HFF-Myc (cell line): ENCODE data around the gene GDPD1.

ENCODE experiments used
- DNase-seq: peaks from one replicate; pipeline ENCODE4 v3.0.0-alpha.2; 2011; ENCODE audit warnings: low read depth; ENCODE audit errors: extremely low read depth
- H3K4me3 ChIP-seq: replicated peaks from 2 replicates; pipeline ENCODE4 v1.5.1; 2011; ENCODE audit warnings: low read depth, mild to moderate bottlenecking, control low read depth, low read length
- TF ChIP-seq, protein P1 (sequence below): IDR thresholded peaks from 2 replicates; pipeline ENCODE4 v1.5.1; 2012; ENCODE audit warnings: mild to moderate bottlenecking, low read depth, low read length, control low read depth; ENCODE audit errors: missing control alignments

GDPD1 gene

DNA sequence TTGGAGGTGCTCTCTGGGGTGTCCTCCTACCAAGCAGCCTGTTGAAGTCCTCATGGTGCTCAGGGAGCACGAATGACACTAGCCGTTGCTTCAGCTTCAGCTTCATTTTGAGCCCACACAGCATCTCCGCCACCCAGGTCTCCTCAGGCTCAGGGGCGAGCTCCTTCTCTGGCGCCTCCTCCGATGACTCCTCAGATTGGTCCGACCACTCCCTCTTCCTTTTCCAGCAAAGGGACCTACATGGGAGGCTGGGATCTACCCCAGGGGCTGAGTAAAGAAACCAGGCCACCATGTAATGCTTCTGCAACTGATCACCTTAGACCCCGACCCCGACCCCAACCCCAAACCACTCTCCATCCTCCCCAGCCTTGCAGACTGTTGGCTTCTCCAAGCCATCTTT is 38.8 kb upstream of the GDPD1 start:
- TF ChIP-seq, protein P1, sequence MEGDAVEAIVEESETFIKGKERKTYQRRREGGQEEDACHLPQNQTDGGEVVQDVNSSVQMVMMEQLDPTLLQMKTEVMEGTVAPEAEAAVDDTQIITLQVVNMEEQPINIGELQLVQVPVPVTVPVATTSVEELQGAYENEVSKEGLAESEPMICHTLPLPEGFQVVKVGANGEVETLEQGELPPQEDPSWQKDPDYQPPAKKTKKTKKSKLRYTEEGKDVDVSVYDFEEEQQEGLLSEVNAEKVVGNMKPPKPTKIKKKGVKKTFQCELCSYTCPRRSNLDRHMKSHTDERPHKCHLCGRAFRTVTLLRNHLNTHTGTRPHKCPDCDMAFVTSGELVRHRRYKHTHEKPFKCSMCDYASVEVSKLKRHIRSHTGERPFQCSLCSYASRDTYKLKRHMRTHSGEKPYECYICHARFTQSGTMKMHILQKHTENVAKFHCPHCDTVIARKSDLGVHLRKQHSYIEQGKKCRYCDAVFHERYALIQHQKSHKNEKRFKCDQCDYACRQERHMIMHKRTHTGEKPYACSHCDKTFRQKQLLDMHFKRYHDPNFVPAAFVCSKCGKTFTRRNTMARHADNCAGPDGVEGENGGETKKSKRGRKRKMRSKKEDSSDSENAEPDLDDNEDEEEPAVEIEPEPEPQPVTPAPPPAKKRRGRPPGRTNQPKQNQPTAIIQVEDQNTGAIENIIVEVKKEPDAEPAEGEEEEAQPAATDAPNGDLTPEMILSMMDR = no peak
- DNase-seq = no peak
- H3K4me3 ChIP-seq = no peak overlapping the region

DNA sequence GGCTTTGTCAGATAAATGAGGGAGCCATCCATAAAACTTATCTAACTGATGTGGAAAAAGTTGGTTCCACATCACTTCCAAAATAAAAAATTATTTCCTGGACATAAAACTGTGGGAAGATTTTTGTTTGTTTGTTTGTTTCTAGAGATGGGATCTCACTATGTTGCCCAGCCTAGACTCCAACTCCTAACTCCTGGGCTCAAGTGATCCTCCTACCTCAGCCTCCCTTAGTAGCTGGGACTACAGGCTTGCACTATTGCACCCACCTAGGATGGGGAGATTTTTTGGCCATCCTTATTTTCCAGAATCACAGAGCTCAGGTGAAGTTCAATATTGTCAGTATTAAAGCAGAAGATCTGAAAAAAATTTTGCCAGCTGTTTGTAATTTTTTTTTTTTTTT is 34.3 kb upstream of the GDPD1 start:
- DNase-seq = no peak
- H3K4me3 ChIP-seq = no peak overlapping the region
- TF ChIP-seq, protein P1 = no peak

DNA sequence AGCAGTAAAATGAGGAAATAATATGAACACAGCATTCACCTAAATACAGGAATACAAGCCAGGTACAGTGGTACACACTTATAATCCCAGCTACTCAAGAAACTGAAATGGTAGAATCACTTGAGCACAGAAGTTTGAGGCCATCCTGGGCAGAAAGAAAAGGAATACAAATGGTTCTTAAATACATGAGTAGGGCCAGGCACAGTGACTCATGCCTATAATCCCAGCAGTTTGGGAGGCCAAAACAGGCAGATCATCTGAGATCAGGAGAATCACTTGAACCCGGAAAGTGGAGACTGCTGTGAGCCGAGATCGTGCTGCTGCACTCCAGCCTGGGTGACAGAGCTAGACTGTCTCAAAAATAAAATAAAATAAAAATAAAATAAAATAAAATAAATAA is 33.5 kb upstream of the GDPD1 start:
- DNase-seq = no peak
- TF ChIP-seq, protein P1 = no peak
- H3K4me3 ChIP-seq = no peak overlapping the region

DNA sequence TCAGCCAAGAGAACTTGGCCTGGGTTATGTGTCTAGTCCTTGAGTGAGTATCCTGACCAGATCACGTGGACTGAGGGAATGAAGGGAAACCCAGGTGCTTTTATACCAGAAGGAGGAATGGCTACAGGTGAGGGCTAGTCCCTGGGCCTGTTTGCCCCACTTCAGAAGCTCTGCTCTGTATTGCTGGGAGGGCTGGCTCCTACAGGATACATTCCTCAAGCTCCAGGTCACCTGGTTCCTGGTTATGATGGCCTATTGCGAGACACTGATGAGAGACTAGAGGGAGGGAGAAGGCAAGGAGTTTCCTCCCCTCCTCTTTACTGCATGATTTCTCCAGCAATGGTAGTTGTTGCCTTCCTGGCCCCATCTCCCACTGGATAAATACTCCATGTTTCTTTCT is 29.5 kb upstream of the GDPD1 start:
- TF ChIP-seq, protein P1 = no peak
- H3K4me3 ChIP-seq = no peak overlapping the region
- DNase-seq = no peak

DNA sequence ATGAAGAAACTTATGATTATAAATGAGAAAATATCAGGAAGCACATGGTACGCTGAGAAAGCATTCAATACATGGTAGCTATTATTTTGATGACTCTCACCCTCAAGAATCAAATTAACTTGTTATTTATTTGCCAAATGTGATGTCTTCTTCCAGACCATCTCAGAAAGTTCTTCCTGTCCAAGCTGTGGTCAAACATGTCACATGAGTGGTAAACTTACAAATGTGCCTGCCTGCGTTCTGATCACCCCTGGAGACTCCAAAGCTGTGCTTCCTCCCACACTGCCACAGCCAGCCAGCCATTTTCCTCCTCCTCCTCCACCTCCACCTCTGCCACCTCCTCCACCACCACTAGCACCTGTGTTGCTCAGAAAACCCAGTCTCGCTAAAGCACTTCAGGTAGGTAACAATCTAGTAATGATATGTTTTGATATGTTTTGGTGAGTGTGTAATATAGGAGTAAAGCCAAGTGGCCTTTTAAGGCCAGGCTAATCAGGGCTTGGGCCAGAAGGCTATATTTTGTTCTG is 26.9 kb upstream of the GDPD1 start:
- no peak overlapping the region for H3K4me3 ChIP-seq
- TF ChIP-seq, protein P1 = no peak
- DNase-seq = no peak

DNA sequence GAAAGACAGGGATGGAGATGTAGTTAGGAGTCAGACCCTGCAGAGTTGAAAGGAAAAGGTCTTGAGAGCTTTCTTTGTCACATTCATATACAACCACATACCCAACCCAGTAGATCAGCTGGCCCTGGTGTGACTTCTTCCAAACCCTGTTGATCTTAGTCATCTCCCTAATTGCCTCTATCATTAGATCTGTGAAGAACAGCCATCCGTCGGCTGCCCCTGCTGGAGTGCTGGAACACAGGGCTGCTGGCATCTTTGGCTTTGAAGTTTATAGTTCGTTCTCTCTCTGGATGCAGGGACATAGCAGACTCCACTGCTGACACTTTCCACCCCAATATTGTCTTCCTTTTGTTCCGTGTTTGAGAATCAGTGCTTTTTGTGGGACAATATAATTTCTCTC is 20.9 kb upstream of the GDPD1 start:
- TF ChIP-seq, protein P1 = no peak
- H3K4me3 ChIP-seq = no peak overlapping the region
- DNase-seq = no peak

DNA sequence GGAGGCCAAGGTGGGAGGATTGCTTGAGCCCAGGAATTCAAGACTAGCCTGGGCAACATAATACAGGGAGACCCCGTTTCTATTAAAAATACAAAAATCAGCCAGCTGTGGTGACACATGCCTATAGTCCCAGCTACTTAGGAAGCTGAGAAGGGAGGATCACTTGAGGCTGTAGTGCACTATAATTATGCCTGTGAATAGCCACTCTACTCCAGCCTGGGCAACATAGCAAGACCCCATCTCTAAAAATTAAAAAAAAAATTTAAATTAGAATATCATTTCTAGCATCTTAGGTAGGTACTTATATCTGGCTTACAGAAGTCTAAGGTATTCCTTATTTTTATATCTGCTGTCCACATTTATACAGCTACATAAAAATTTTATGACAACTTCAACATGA is 18.0 kb upstream of the GDPD1 start:
- TF ChIP-seq, protein P1 = no peak
- no peak for DNase-seq
- no peak overlapping the region for H3K4me3 ChIP-seq
